ENCODE data around the gene EIF5A. TPM values are rescaled to one million over a fixed set of nuclear protein-coding genes. Genes with fewer than 3 reads are reported as not detected.

EIF5A gene
- total RNA-seq, 1 experiment from 2014 or later, result 339 TPM

DNA sequence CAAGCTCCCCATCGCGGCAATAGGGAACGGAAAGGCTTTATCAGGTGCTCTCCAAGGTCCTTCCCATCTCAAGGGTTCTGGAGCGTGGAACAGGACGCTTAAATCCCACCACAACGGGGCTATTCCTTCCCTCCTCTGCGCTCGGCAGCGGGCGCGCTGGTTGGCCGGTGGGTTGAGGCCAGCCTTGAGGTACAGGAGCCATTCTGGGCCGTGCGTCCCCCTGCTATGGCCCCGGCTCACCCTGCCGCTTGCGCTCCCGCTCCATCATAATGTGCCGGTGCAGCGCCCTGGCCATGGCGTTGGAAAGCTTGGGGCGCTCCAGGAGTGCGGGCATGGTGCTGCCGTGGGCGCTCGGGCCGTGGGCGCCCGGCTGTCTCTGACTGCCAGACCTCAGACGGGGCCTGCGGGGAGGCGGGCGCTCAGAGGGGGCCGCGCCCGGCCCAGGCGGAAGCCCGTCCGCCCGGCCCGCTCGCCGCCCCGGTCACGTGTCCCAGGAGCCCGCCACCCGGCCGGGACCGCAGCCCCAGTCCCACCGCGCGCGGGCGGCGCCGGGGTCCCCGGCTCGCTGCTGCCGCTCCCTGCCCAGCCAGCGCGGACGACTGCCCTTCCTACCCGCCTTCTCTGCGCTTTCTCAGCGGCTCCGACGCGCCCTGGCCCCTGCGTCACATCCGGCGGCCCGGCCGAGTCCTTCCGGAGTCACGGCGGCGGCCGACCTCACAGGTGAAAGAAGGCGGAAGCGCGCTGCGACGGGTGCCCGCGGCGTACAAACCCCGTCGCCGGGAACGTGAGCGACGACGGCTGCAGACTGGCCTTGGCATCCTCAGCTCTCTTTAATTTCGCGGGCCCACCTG lies 7.5 kb downstream of the EIF5A start, which contains the start of gene GPS2:
Gene GPS2 (minus strand): TSS at position 642 of the 851 bp plus-strand sequence. CDS start 308 bp downstream, at position 334.
- no peaks in the 10 kb centered on the region for H3K9me3 ChIP-seq (replicated peaks)
- DNase-seq, result peak; percentile 78
- H3K4me1 ChIP-seq, result peaks cover 4% of the 10 kb centered on the region; the same call in 1 of the 2 replicates
- H3K27me3 ChIP-seq, result no peaks in the 10 kb centered on the region
- peak within 1 kb of the TSS; percentile 71 for H3K4me3 ChIP-seq
- H3K36me3 ChIP-seq, result peaks cover 36% of the 10 kb centered on the region
- peak within 1 kb of the TSS; percentile 66 for H3K27ac ChIP-seq

DNA sequence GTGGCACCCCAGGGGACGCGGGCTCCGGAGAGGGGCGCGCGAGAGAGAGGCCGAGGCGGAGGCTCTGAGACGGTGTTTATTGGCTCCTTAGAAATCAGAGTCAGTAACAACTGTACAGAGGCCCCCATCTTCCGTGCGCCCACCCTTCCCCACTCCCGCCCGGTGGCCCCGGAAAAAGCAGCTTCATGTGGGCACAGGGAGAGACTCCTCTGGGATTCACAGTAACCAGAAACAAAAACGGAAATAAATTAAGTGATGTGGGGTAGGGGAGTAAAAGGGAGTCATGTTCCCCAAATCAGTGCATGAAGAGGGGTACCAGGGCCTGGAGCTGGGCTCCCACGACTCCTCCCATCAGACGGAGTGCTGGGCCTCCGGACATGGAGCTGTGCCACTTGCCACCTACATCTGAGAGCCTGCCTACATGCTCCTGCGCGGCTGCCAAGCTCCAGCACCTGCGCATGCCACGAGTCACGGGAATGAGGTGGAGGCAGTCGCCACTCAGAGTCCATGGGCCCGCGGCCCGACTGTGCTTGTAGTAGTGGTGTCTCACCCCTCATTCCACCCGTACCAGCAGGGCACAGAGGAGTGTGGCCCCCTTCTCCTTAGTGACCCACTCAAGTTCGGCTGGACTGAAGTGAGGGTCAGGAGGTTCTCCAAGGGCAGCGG lies 8.3 kb downstream of the EIF5A start:
- no peak for DNase-seq
- H3K36me3 ChIP-seq, result peaks cover 28% of the 10 kb centered on the region
- H3K27ac ChIP-seq, result peak overlapping the region; percentile 66
- peak overlapping the region; percentile 71 for H3K4me3 ChIP-seq
- H3K4me1 ChIP-seq, result peaks cover 4% of the 10 kb centered on the region; the same call in 1 of the 2 replicates
- H3K27me3 ChIP-seq, result no peaks in the 10 kb centered on the region
- no peaks in the 10 kb centered on the region for H3K9me3 ChIP-seq (replicated peaks)

DNA sequence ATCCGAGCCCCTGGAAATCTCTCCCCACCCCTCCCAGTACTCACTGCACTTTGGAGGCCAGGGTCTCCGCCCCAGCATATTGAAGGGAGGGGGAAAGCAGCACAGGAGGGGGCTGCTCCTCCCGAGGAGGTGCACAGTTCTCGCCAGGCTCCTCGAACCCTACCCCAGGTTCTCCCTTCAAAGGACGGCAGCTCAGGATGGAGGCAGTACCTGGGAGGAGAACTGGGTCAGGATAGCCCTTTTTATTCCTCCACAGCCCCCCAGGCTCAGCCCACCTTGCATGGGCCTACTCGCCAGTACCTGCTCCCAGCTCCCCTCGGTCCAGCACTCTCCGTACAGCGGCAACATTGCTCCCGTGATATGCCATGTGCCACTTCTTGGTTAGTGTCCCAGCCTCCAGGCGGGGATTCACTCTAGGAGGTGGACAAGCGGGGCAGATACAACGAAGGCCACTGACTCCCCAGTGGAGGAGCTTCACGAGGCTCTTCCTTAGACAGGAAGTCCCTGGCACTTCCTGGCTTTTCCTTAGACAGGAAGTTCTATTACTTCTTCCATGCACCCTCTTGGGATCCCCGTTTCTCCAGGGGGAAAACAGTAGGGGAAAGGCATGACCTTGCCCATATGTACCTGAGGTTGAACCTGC lies 9.9 kb downstream of the EIF5A start:
- no peaks in the 10 kb centered on the region for H3K9me3 ChIP-seq (replicated peaks)
- H3K4me3 ChIP-seq, result no peak overlapping the region
- DNase-seq, result no peak
- H3K4me1 ChIP-seq, result peaks cover 4% of the 10 kb centered on the region; the same call in 1 of the 2 replicates
- H3K27me3 ChIP-seq, result no peaks in the 10 kb centered on the region
- H3K27ac ChIP-seq, result no peak overlapping the region
- H3K36me3 ChIP-seq, result peaks cover 16% of the 10 kb centered on the region

DNA sequence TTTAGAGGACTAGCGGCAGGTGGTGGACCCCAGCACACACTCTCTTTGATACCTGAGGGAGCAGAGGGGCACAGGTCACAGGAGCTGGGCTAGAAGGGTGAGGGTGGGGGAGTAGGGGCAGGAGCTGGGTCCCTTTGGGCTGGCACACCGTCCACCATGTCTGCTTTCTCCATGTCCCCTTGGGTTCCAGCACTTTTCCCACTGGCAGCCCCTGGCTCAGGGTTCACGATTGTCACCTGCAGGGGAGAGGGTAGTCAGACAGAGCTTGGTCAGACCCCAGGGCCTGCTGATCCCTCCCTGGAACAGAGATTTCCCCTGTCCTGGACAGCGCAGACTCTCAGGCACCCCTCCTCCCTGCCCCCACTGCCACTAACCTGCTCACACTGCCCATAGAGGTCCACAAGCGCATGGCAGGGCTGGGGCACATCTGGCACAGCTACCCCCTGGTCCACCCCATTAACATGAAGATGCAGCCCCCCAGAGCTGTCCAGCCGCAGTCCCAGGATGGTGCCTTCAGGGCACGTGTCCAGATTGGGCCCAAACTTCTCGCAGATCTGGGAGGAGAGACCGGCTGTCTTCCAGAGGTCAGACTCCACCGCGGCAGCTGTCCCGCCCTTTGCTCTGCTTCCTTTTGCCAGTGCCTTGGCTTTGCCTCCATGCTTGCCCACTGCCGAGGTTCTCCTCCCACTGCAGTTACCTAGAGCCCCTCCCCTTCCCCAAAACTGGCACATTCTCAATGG lies 10.9 kb downstream of the EIF5A start:
- no peaks in the 10 kb centered on the region for H3K9me3 ChIP-seq (replicated peaks)
- no peak for DNase-seq
- H3K27ac ChIP-seq, result no peak overlapping the region
- peaks cover 6% of the 10 kb centered on the region for H3K36me3 ChIP-seq
- no peaks in the 10 kb centered on the region for H3K27me3 ChIP-seq
- H3K4me1 ChIP-seq, result peaks cover 4% of the 10 kb centered on the region; the same call in 1 of the 2 replicates
- H3K4me3 ChIP-seq, result no peak overlapping the region

DNA sequence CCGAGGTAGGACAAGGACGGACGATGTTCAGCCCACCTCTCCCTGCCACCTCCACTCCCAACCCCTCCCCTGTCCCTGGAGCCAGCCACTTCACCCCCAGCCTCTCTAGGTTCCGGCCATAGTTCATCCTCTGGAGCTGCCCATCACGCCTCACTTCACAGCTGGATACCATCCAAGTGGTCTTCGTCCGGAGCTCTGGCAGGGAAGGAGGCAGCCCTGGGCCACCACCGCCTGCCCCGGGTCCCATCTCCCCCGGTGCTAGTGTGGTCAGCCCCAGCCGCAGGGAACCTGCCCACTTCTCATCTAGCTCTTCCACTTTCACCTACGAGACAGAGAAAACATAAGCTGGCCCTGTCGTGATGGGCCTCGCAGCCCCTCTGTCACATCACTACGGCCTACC lies 14.0 kb downstream of the EIF5A start:
- no peaks in the 10 kb centered on the region for H3K36me3 ChIP-seq
- H3K27ac ChIP-seq, result no peak overlapping the region
- H3K9me3 ChIP-seq (replicated peaks), result no peaks in the 10 kb centered on the region
- H3K27me3 ChIP-seq, result no peaks in the 10 kb centered on the region
- H3K4me1 ChIP-seq, result no peaks in the 10 kb centered on the region
- no peak for DNase-seq
- H3K4me3 ChIP-seq, result no peak overlapping the region

DNA sequence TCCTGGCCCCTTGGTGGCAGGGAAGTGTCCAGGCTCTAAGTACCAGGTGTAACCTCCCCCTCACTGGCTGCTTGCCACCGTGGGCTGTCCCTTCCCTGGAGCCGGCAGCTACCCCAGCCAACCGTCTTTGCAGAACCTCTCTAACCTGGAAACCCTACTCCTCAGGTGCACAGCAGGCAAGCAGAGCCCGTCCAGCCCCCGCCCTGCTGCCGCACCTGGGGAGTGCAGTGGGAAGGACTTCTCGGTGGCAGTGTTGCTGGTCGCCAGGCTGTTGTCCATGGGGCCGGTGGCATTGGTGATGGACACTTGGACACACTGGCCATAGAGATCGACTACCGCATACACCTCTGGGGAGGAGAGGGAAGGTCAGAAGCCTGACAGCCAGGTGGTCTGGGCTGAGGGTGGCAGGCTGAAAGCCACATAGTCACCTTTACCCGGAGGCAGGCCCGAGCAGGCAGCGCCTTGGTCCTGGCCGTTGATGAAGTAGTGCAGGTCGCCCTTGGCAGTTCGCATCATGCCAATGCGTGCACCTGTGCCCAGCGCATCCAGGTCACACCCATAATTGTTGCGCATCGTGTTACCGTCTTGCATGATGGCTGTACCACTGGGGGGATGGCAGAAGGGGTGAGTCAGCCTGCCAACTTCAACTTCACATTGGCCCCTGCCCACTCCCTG lies 15.2 kb downstream of the EIF5A start:
- no peaks in the 10 kb centered on the region for H3K36me3 ChIP-seq
- H3K4me1 ChIP-seq, result no peaks in the 10 kb centered on the region
- DNase-seq, result no peak
- H3K4me3 ChIP-seq, result no peak overlapping the region
- no peaks in the 10 kb centered on the region for H3K27me3 ChIP-seq
- no peak overlapping the region for H3K27ac ChIP-seq
- no peaks in the 10 kb centered on the region for H3K9me3 ChIP-seq (replicated peaks)

DNA sequence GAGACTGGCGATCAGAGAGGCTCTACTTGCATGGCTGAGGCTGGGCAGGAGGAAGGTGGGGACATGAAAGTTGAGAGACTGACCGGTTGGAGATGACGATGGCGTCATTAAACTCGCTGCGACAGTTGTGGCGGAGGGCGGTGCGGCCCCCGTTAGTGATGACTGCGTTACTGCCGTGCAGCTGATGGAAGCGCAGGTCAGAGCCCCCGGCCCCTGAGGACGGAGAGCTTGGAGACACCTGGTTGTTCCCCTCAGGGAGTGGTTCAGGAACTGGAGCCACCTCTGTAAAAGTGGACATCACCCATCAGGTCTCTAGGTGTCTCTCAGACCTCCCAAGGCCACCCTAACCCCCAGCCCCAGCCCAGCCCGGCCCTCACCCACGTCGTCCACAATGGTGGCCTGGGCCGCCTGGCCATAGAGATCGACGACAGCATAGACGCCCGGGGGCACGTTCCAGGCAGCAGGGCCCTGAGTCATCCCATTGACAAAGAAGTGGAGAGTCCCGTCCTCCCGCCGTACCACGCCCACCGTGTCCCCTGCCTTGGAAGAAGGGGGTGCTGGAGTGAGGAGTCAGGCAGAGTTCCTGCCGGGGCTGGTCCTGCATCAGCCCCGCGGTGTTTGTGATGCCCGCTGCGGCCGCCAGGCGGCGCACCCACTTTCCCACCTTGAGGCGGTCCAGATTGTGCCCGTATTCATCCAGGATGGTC lies 16.5 kb downstream of the EIF5A start:
- no peak overlapping the region for H3K27ac ChIP-seq
- DNase-seq, result no peak
- H3K4me3 ChIP-seq, result no peak overlapping the region
- H3K9me3 ChIP-seq (replicated peaks), result no peaks in the 10 kb centered on the region
- H3K36me3 ChIP-seq, result no peaks in the 10 kb centered on the region
- H3K4me1 ChIP-seq, result no peaks in the 10 kb centered on the region
- H3K27me3 ChIP-seq, result no peaks in the 10 kb centered on the region

DNA sequence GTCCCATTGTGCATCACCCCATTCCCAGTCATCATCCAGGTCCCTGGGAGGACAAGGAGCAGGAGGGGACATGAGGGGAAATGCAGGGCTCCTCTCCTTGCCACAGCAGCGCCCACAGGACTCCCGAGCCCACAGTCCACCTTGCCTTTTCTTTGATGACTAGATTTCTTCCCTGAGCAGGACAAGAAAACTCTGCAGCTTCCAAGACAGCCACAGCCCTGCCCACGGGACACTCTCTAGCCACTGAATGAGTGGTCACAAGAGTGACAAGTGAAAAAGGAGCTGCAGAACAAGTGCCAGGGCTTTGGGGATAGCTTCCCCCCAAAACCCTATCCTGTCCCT lies 17.0 kb downstream of the EIF5A start:
- no peak for DNase-seq
- H3K4me3 ChIP-seq, result no peak overlapping the region
- no peaks in the 10 kb centered on the region for H3K27me3 ChIP-seq
- no peaks in the 10 kb centered on the region for H3K9me3 ChIP-seq (replicated peaks)
- no peaks in the 10 kb centered on the region for H3K4me1 ChIP-seq
- H3K36me3 ChIP-seq, result no peaks in the 10 kb centered on the region
- no peak overlapping the region for H3K27ac ChIP-seq

DNA sequence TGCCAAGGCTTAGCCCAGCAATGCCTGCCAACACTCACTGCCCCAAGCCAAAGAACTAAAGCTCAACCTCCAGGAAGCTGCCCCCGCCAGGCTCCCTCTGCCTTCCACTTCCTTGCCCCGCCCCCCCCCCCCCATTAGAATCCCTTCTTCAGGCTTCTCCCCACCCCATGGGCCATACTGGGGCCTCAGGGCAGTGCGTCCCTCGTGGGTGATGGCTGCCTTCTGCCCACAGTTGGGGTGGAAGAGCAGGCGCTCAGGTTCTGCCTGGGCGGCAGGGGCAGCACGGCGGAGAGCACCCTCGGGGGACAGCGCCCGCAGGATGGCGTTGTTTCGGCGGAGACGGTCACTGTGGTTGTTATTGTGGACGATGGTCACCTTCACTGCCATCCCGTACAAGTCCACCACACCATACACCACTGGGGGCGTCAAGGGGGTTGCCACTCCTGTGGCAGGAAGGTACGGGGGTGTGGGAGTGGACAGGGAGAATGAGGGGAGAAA lies 17.7 kb downstream of the EIF5A start:
- Histone ChIP-seq H3K4me1 (no peaks in the 10 kb centered on the region), H3K36me3 (no peaks in the 10 kb centered on the region), H3K27me3 (no peaks in the 10 kb centered on the region), H3K4me3 (no peak overlapping the region), H3K27ac (no peak overlapping the region), H3K9me3 (replicated peaks) (no peaks in the 10 kb centered on the region)
- no peak for DNase-seq

DNA sequence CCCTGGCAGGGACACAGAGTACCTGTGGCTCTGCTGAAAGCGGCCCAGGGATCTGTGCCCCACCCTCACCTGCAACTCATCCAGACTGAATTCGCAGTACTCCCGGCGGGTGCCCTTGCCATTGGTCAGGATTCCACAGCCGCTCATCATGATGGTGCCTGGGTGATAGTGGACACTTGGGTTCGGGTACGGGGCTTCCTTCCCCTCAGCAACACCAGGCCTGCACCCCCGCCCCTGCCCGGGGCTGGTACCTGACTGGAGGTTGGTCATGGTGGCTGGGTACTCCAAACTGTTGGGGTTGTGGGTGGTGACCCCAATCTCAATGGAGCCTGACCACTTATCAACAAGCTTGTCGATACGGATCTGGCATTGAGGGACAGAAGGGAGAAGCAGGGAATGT lies 18.8 kb downstream of the EIF5A start:
- H3K4me3 ChIP-seq, result no peak overlapping the region
- DNase-seq, result no peak
- H3K4me1 ChIP-seq, result peaks cover 2% of the 10 kb centered on the region; the same call in 1 of the 2 replicates
- no peaks in the 10 kb centered on the region for H3K27me3 ChIP-seq
- no peaks in the 10 kb centered on the region for H3K36me3 ChIP-seq
- H3K9me3 ChIP-seq (replicated peaks), result no peaks in the 10 kb centered on the region
- H3K27ac ChIP-seq, result no peak overlapping the region

DNA sequence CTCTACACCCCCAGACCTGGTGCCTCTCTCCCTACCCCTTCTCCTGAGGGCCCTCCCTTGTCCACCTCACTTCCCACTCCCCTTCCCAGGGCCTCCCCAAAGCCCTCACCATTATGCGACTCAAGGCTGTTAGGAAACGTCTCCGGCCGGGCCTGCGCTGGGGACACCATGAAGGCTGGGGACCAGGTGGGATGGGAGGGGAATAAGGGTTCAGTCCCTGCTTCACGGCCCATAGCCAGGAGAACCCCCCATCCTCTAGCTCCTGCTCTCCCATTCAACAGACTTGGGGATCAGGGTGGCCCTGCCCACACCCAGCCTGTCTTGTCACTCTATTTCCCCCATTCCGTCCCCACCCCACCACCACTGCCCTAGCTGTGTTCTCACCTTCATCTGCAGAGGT lies 19.6 kb downstream of the EIF5A start:
- no peak for DNase-seq
- no peak overlapping the region for H3K27ac ChIP-seq
- H3K9me3 ChIP-seq (replicated peaks), result no peaks in the 10 kb centered on the region

DNA sequence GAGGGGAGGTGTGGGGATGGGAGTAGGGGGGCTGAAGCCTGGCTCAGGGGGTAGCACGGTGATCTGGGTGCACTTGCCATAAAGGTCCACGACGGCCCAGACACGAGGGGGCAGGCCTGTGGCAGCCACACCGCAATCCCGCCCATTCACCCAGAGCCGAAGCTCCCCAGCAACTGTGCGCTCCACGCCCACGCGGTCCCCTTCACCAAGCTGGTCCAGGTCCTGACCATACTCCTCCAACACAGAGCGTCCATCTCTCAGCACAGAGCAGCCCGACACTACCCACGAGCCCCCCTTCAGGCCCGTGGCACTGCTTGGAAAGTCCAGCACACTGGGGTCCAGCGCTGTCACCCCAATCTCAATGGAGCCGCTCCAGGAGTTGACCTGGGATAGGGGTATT lies 20.1 kb downstream of the EIF5A start:
- Histone ChIP-seq H3K4me3 (no peak overlapping the region), H3K9me3 (replicated peaks) (no peaks in the 10 kb centered on the region), H3K27me3 (no peaks in the 10 kb centered on the region), H3K27ac (no peak overlapping the region), H3K4me1 (peaks cover 2% of the 10 kb centered on the region; the same call in 1 of the 2 replicates), H3K36me3 (no peaks in the 10 kb centered on the region)
- no peak for DNase-seq

More for the DNA sequence above, 19.6 kb downstream of the EIF5A start:
- Histone ChIP-seq H3K4me3 (no peak overlapping the region), H3K4me1 (peaks cover 2% of the 10 kb centered on the region; the same call in 1 of the 2 replicates), H3K27me3 (no peaks in the 10 kb centered on the region), H3K36me3 (no peaks in the 10 kb centered on the region)

DNA sequence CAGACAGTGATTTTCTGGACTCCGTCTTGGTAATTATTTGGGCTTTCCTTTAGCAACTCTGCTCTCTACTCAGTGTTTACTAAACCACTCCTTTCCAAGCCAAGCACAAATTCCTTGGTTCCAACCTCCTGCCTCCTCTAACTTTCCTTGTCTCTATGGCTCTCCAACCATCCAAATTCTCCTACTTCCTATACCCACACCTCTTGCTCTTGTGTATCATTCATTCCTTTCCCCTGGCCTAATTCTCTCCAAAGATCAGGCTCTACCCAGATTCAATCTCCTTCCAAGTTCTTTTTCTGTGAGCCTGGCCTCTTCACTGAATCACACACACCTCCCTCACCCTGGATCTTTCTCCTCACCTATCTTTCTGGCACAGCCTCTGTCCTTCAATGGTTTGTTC lies 20.6 kb downstream of the EIF5A start:
- peaks cover 2% of the 10 kb centered on the region; the same call in 1 of the 2 replicates for H3K4me1 ChIP-seq
- no peak overlapping the region for H3K27ac ChIP-seq
- no peaks in the 10 kb centered on the region for H3K27me3 ChIP-seq
- DNase-seq, result no peak
- H3K9me3 ChIP-seq (replicated peaks), result no peaks in the 10 kb centered on the region
- H3K36me3 ChIP-seq, result no peaks in the 10 kb centered on the region
- H3K4me3 ChIP-seq, result peak overlapping the region; percentile 69; the same call in 1 of the 2 replicates

Data from SJCRH30 (cell line).